Body of pancreas (tissue), 4 donors: ENCODE data around the gene PRSS2. TPM values are rescaled to one million over a fixed set of nuclear protein-coding genes. Genes with fewer than 3 reads are reported as not detected.

Experiments used
- ATAC-seq: fragments of 150-250 bp; one replicate; pipeline ENCODE4 v1.9.1; 2016
- DNase-seq, 4 donors: peaks; one replicate each; pipeline ENCODE4 v3.0.0-alpha.2; 2019
- H3K27ac ChIP-seq, 4 donors: fragments of 200-600 bp; sonication (generic); 1 replicate in 3 of 4; 2 replicates in 1 of 4; pipeline versions ENCODE4 v1.5.1 to v1.6.1; 2016 to 2019; ENCODE audit warnings: mild to moderate bottlenecking in 1 of 4, mixed read lengths in 1 of 4, moderate library complexity in 1 of 4
- H3K27me3 ChIP-seq, 2 donors: fragments of 200-600 bp; sonication (generic); one replicate each; pipeline ENCODE4 v1.6.0; 2016; ENCODE audit warnings: mild to moderate bottlenecking in 1 of 2
- H3K36me3 ChIP-seq, 2 donors: fragments of 200-600 bp; sonication (generic); replicated peaks in 1 of 2; 2 replicates each; pipeline ENCODE4 v1.5.1; 2016; ENCODE audit warnings: low read depth in 2 of 2; ENCODE audit not compliant: insufficient read depth in 1 of 2
- H3K4me1 ChIP-seq: fragments of 200-600 bp; sonication (generic); one replicate; pipeline ENCODE4 v1.6.0; 2016
- H3K4me3 ChIP-seq, 2 donors: fragments of 200-600 bp; sonication (generic); 1 replicate in 1 of 2; 2 replicates in 1 of 2; pipeline ENCODE4 v1.5.1; 2016 to 2019
- H3K9me3 ChIP-seq, 3 donors: fragments of 200-600 bp; sonication (generic); 1 replicate in 2 of 3; 2 replicates in 1 of 3; pipeline ENCODE4 v1.5.1; 2016
- POLR2A ChIP-seq, 3 donors: fragments of 450-650 bp; IDR thresholded peaks; one replicate each; pipeline ENCODE4 v1.6.1; 2016; ENCODE audit warnings: antibody characterized with exemption in 3 of 3, mild to moderate bottlenecking in 2 of 3
- WGBS, 2 donors: methylation state at CpG; one replicate each; pipeline ENCODE4 v1.1.5; 2017; 5-methylcytosine and 5-hydroxymethylcytosine counted together
- intact Hi-C: fragments of 100-400 bp; cut with DNase I; formaldehyde crosslinking; loops from one replicate; pipeline ENCODE4 v1.15.1; 2023
- total RNA-seq, 2 donors: library from RNA; depleted of rRNA; stranded (reverse); fragments of >200 nt; gene quantifications; one replicate each; pipeline ENCODE4 v1.1.0, GENCODE V29; 2016
- TF ChIP-seq, protein P1 (sequence below), 7 experiments: fragments of 450-650 bp in 4 of 7; fragments of 200-600 bp in 3 of 7; sonication (generic) in 3 of 7; IDR thresholded peaks; one replicate each; pipeline ENCODE4 v1.5.1; 2016 to 2019; ENCODE audit warnings: antibody characterized with exemption in 7 of 7

Gene PRSS2
- total RNA-seq, 2 donors from 2014 or later, result 15,993 to 74,693 TPM

DNA sequence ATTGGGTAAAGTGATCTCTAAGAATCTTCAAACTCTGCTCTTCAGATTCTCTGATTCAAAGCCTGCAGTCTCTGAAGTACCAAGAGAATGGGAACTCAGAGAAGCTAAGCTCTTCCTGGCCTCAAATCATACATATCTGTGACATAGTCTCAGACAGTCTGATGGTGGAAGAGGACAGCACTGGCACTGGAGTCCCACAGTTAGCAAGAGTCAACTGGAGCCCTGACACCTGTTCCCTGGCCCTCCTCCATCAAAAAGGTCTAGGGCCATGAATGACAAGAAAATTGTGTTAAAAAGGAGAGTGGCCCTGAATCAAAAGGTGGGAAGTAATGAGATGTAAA lies 37.7 kb downstream of the PRSS2 start:
- Histone ChIP-seq H3K4me3 (no peak overlapping the region), H3K36me3 (no peaks in the 10 kb centered on the region), H3K9me3 (no peaks in the 10 kb centered on the region), H3K4me1 (no peaks in the 10 kb centered on the region), H3K27me3 (no peaks in the 10 kb centered on the region), H3K27ac (no peak overlapping the region)
- no peak for ATAC-seq
- TF ChIP-seq POLR2A (IDR thresholded peaks at IDR 0.05), result no peak
- TF ChIP-seq, protein P1, sequence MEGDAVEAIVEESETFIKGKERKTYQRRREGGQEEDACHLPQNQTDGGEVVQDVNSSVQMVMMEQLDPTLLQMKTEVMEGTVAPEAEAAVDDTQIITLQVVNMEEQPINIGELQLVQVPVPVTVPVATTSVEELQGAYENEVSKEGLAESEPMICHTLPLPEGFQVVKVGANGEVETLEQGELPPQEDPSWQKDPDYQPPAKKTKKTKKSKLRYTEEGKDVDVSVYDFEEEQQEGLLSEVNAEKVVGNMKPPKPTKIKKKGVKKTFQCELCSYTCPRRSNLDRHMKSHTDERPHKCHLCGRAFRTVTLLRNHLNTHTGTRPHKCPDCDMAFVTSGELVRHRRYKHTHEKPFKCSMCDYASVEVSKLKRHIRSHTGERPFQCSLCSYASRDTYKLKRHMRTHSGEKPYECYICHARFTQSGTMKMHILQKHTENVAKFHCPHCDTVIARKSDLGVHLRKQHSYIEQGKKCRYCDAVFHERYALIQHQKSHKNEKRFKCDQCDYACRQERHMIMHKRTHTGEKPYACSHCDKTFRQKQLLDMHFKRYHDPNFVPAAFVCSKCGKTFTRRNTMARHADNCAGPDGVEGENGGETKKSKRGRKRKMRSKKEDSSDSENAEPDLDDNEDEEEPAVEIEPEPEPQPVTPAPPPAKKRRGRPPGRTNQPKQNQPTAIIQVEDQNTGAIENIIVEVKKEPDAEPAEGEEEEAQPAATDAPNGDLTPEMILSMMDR (IDR thresholded peaks at IDR 0.05), result no peak
- no peak for DNase-seq
- intact Hi-C loops, result no loop called here

DNA sequence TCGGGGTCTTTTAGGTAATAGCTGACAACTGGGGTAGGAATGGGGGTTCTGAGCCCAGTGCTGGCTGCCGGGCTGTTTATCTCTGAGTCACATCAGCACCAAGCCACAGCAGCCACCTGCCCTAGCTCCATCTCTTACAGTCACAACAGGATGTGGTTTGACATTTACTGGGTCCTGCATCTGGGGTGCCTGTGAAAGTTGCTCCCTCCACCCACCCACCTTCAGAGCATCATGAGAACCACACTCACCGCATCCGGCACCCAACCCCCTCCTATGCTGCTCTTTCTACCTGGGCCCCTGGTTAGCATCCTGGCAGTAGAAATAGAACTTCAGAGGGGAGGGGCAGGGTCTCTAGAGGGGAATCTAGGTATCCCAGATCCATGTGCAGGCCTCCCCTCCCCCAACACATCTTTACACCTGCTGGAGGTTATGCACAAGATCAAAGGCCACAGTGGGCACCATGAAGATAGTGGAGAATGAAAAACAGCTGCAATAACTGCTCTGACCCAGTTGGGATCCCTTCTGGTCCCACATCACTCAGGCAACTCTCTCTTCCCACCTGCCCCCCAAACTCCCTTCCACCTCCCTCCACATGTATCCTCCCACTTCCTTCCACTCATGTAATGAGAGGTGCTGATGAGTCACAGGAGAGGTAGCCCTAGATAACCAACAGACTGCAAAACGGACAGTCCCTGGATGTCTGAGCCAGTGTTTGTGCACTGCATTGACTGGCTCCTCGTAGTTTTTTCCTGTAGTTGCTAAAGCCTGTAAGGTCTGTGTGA lies 38.2 kb downstream of the PRSS2 start:
- TF ChIP-seq, protein P1 (IDR thresholded peaks at IDR 0.05), result no peak
- TF ChIP-seq POLR2A (IDR thresholded peaks at IDR 0.05), result peak in 2 of 3 donors; percentile 9 to 24
- DNase-seq, result peak in 3 of 4 donors; percentile 16 to 55 (median 32)
- no peak for ATAC-seq
- Histone ChIP-seq H3K27me3 (no peaks in the 10 kb centered on the region), H3K4me1 (peaks cover 3% of the 10 kb centered on the region), H3K27ac (no peak overlapping the region), H3K9me3 (no peaks in the 10 kb centered on the region), H3K4me3 (no peak overlapping the region), H3K36me3 (no peaks in the 10 kb centered on the region)
- intact Hi-C loops, result no loop called here
- WGBS, 2 donors, result 56 to 74% methylated on average over 6 of the region's 6 CpGs

DNA sequence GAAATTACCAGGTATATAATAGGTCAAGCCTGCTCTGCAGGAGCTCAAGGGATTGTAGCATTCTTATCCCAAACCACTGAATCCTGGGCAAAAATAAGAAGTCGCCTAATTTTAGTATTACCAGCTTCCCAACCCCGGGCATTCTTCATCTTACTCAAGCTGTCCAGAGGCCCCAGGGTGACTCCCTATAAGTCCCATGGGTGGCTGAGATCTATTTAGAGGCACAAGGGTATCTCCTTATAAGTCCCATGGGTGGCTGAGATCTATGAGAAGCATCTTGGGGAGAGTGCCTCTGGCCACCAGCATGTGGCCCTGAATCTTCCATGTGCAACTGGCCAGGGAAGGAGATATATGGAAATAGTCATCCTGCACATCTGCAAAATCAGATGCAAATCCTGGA lies 38.9 kb downstream of the PRSS2 start:
- WGBS, 2 donors, result 72 to 75% methylated on average over 2 of the region's 2 CpGs
- H3K27ac ChIP-seq, result no peak overlapping the region
- TF ChIP-seq POLR2A (IDR thresholded peaks at IDR 0.05), result no peak
- TF ChIP-seq, protein P1 (IDR thresholded peaks at IDR 0.05), result no peak
- peaks cover 3% of the 10 kb centered on the region for H3K4me1 ChIP-seq
- no peaks in the 10 kb centered on the region for H3K9me3 ChIP-seq
- no peaks in the 10 kb centered on the region for H3K36me3 ChIP-seq
- H3K4me3 ChIP-seq, result no peak overlapping the region
- DNase-seq (no peak), ATAC-seq (no peak)
- no peaks in the 10 kb centered on the region for H3K27me3 ChIP-seq
- intact Hi-C loops, result no loop called here

DNA sequence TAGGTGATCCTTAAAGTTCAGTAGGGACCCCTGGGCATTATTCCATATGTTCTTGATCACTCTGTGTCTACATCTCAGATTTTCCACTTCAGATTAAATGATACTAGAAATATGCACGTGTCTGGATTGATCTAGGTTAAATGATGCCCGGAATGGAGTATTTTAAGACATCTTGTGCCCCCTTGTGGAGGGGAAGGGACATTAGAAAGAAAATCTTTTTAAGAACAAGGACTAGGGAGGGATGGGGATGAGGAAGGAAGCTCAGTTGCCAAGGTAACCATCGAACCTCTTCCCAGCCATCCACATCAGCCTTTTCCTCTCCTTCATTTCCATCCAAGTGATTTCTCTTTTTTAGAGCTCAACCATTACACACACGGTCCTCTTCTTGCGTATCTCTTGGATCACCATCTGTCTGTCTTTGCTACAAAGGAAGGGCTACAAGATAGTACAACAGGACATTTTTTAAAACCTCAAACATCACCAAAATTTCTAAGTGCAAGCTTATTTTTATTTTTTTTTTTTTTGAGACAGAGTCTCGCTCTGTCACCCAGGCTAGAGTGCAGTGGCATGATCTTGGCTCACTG lies 40.5 kb downstream of the PRSS2 start:
- 23 to 27% methylated on average over 6 of the region's 6 CpGs for WGBS, 2 donors
- Histone ChIP-seq H3K4me3 (no peak overlapping the region), H3K4me1 (peaks cover 3% of the 10 kb centered on the region), H3K27me3 (no peaks in the 10 kb centered on the region), H3K9me3 (no peaks in the 10 kb centered on the region), H3K27ac (no peak overlapping the region), H3K36me3 (no peaks in the 10 kb centered on the region)
- DNase-seq (peak in 2 of 4 donors; percentile 27 to 40), ATAC-seq (peak; percentile 54)
- TF ChIP-seq, protein P1 (IDR thresholded peaks at IDR 0.05), result peak; percentile 13 to 74 (median 66)
- no peak for TF ChIP-seq POLR2A (IDR thresholded peaks at IDR 0.05)
- intact Hi-C loops, result no loop called here
